GM12875 (cell line): ENCODE data around the gene MAP3K10.

ENCODE experiments used
- H3K4me3 ChIP-seq: one replicate; pipeline ENCODE4 v1.5.1; 2011; ENCODE audit warnings: low read depth, low read length, control low read depth
- CTCF ChIP-seq: IDR thresholded peaks from 2 replicates; pipeline ENCODE4 v1.5.1; 2011; ENCODE audit warnings: low read depth, mild to moderate bottlenecking, control low read depth, inconsistent platforms, low read length, moderate library complexity, borderline replicate concordance; ENCODE audit not compliant: insufficient read depth

Gene MAP3K10

GRCh38 chr19:40147693-40148347 is 43.4 kb upstream of the MAP3K10 start:
- TF ChIP-seq CTCF: no peak
- no peak overlapping the region for H3K4me3 ChIP-seq

GRCh38 chr19:40149501-40149900 is 41.7 kb upstream of the MAP3K10 start:
- H3K4me3 ChIP-seq: no peak overlapping the region
- TF ChIP-seq CTCF: no peak

- no peak for TF ChIP-seq CTCF
- H3K4me3 ChIP-seq: no peak overlapping the region
These were observed 41.1 kb upstream of the MAP3K10 start for GRCh38 chr19:40150170-40150569.

- no peak for TF ChIP-seq CTCF
These were observed 37.0 kb upstream of the MAP3K10 start for GRCh38 chr19:40154121-40154680.

GRCh38 chr19:40155749-40156265 is 35.4 kb upstream of the MAP3K10 start:
- TF ChIP-seq CTCF: peak; percentile 29; the same call in 1 of the 2 replicates
- H3K4me3 ChIP-seq: no peak overlapping the region

More at GRCh38 chr19:40154121-40154680, 37.0 kb upstream of the MAP3K10 start:
- no peak overlapping the region for H3K4me3 ChIP-seq

- TF ChIP-seq CTCF: no peak
- no peak overlapping the region for H3K4me3 ChIP-seq
These were observed 34.2 kb upstream of the MAP3K10 start for GRCh38 chr19:40157059-40157458.

GRCh38 chr19:40159744-40160143 is 31.5 kb upstream of the MAP3K10 start:
- TF ChIP-seq CTCF: no peak
- no peak overlapping the region for H3K4me3 ChIP-seq
